Breast epithelium (tissue), 4 donors: ENCODE results near the gene TEKTIP1. TPM values are rescaled to one million over a fixed set of nuclear protein-coding genes. Genes with fewer than 3 reads are reported as not detected.

Source experiments
- DNase-seq, 2 donors: peaks; one replicate each; pipeline ENCODE4 v3.0.0-alpha.2; 2019; ENCODE audit warnings: low spot score in 2 of 2
- H3K27ac ChIP-seq, 2 donors: fragments of 200-600 bp; sonication (generic) in 1 of 2; one replicate each; pipeline ENCODE4 v1.5.1; 2016 to 2019; ENCODE audit warnings: mild to moderate bottlenecking in 1 of 2
- H3K27me3 ChIP-seq, 2 donors: fragments of 200-600 bp; sonication (generic) in 1 of 2; one replicate each; pipeline versions ENCODE4 v1.5.1 to v1.6.0; 2017 to 2019; ENCODE audit warnings: control low read depth in 1 of 2, mild to moderate bottlenecking in 1 of 2
- H3K36me3 ChIP-seq: fragments of 200-600 bp; one replicate; pipeline ENCODE4 v1.5.1; 2019
- H3K4me1 ChIP-seq, 2 donors: fragments of 200-600 bp; sonication (generic); one replicate each; pipeline ENCODE4 v1.5.1; 2016 to 2019; ENCODE audit warnings: control low read depth in 1 of 2
- H3K4me3 ChIP-seq, 3 donors: fragments of 200-600 bp; sonication (generic); 1 replicate in 2 of 3; 2 replicates in 1 of 3; pipeline ENCODE4 v1.5.1; 2016 to 2019; ENCODE audit warnings: mild to moderate bottlenecking in 3 of 3, moderate library complexity in 2 of 3
- H3K9me3 ChIP-seq, 2 donors: fragments of 200-600 bp; sonication (generic) in 1 of 2; one replicate each; pipeline ENCODE4 v1.5.1; 2016 to 2019; ENCODE audit warnings: control low read depth in 1 of 2
- POLR2A ChIP-seq: fragments of 450-650 bp; IDR thresholded peaks from one replicate; pipeline ENCODE4 v1.6.1; 2016; ENCODE audit warnings: antibody characterized with exemption, mild to moderate bottlenecking, moderate library complexity
- POLR2AphosphoS5 ChIP-seq, 3 donors: sonication (generic); formaldehyde crosslinking; IDR thresholded peaks; one replicate each; pipeline ENCODE4 v1.6.1; 2017; ENCODE audit warnings: antibody characterized with exemption in 3 of 3
- intact Hi-C: fragments of 100-400 bp; cut with DNase I; formaldehyde crosslinking; loops from one replicate; pipeline ENCODE4 v1.15.1; 2023; ENCODE audit warnings: low total_unique reads
- total RNA-seq, 3 donors: library from RNA; depleted of rRNA; stranded (reverse); fragments of >200 nt; gene quantifications; one replicate each; pipeline ENCODE4 v1.1.0, GENCODE V29; 2016
- TF ChIP-seq, protein P1 (sequence below), 3 donors: fragments of 450-650 bp; IDR thresholded peaks; one replicate each; pipeline ENCODE4 v1.5.1; 2016 to 2017; ENCODE audit warnings: antibody characterized with exemption in 3 of 3, mild to moderate bottlenecking in 3 of 3, moderate library complexity in 3 of 3

Gene TEKTIP1
- total RNA-seq: 1 to 10 TPM in 1 of 3 donors, not detected in 2; 2.0 TPM

DNA sequence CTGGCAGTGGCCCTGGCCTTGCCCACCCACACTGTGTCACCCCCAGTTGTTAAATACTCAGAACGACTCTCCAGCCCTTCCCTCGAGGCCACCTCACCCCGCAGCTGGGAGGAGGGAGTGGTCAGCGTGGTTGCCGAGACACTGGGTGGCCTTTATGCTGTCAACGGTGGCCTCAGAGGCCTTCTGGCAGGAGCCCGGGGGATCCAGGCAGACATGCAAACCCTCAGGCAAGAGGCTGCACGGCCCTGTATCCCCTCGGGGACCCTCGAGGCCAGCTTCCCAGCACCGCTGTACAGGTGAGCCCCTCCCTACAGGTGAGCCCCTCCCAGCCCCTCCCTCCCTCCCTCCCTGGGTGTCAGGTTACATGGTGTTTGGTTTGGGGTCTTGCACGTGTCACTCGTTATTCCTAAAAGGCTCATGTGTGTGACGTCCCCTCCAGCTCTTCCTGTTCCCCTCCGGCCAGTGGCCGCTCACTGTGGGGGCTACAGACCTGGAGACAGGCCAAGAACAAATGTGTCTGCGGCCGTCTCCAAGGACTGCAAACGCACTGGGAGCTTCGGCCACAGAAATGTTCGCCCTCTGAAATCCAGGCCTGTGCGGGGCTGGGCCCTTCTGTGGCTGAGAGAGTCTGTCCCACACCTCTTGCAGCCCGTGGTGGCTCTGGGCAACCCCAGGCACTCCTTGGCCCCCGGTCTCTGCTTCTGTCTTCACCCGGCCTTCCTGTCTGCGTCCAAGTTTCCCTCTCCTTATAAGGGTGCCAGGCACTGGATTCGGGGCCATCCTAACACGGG is at the start of gene TEKTIP1:
TSS of gene TEKTIP1 (plus strand) at position 210 of the 791 bp plus-strand sequence. CDS start at position 214, 4 bp downstream.
- TF ChIP-seq, protein P1, sequence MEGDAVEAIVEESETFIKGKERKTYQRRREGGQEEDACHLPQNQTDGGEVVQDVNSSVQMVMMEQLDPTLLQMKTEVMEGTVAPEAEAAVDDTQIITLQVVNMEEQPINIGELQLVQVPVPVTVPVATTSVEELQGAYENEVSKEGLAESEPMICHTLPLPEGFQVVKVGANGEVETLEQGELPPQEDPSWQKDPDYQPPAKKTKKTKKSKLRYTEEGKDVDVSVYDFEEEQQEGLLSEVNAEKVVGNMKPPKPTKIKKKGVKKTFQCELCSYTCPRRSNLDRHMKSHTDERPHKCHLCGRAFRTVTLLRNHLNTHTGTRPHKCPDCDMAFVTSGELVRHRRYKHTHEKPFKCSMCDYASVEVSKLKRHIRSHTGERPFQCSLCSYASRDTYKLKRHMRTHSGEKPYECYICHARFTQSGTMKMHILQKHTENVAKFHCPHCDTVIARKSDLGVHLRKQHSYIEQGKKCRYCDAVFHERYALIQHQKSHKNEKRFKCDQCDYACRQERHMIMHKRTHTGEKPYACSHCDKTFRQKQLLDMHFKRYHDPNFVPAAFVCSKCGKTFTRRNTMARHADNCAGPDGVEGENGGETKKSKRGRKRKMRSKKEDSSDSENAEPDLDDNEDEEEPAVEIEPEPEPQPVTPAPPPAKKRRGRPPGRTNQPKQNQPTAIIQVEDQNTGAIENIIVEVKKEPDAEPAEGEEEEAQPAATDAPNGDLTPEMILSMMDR (IDR thresholded peaks at IDR 0.05): no peak
- TF ChIP-seq POLR2A (no peak), POLR2AphosphoS5 (IDR thresholded peaks at IDR 0.05) (no peak)
- Histone ChIP-seq H3K9me3 (no peaks in the 10 kb centered on the region), H3K36me3 (peaks cover 4% of the 10 kb centered on the region), H3K4me3 (no peak within 1 kb of the TSS), H3K4me1 (peaks cover 5 to 13% of the 10 kb centered on the region in 2 donors), H3K27me3 (no peaks in the 10 kb centered on the region), H3K27ac (peak within 1 kb of the TSS in 1 of 2 donors; percentile 25)
- intact Hi-C loops: no loop called here
- DNase-seq: no peak

DNA sequence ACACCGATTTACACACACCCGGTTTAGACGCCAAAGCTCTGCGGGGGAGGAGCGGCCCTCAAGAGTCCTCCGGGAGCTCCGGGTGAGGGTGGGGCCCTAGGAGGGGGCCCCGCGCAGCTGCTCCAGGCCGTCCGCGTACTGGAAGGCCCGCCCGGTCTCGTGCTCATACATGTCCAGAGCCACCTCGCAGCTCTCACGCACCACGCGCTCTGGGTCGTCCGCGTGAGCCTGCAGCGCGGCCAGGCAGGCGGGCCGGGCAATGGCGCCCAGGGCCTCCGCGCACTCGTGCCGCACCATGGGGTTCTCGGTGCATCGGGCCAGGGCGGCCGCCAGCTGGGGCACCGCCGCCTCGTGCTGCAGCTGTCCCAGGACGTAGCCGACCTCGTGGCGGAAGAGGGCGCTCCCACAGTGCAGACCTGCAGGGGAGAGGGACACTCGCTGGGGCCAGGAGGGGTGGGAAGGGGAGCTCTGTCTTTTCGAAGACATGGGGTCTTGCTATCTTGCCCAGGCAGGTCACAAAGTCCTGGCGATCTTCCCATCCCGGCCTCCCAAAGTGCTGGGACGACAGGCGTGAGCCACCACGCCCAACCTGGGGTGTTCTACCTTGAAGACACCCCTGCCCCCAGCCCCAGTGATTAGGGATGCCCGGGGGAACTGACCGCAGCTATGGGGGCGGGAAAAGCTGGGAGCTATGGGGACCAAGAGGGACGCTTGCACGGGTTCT is 47.4 kb upstream of the TEKTIP1 start:
- Histone ChIP-seq H3K4me3 (no peak overlapping the region), H3K4me1 (no peaks in the 10 kb centered on the region), H3K27ac (no peak overlapping the region), H3K27me3 (no peaks in the 10 kb centered on the region), H3K9me3 (no peaks in the 10 kb centered on the region), H3K36me3 (no peaks in the 10 kb centered on the region)
- intact Hi-C loops: no loop called here
- no peak for DNase-seq
- TF ChIP-seq POLR2AphosphoS5 (IDR thresholded peaks at IDR 0.05) (no peak), POLR2A (no peak)
- TF ChIP-seq, protein P1 (IDR thresholded peaks at IDR 0.05): no peak

DNA sequence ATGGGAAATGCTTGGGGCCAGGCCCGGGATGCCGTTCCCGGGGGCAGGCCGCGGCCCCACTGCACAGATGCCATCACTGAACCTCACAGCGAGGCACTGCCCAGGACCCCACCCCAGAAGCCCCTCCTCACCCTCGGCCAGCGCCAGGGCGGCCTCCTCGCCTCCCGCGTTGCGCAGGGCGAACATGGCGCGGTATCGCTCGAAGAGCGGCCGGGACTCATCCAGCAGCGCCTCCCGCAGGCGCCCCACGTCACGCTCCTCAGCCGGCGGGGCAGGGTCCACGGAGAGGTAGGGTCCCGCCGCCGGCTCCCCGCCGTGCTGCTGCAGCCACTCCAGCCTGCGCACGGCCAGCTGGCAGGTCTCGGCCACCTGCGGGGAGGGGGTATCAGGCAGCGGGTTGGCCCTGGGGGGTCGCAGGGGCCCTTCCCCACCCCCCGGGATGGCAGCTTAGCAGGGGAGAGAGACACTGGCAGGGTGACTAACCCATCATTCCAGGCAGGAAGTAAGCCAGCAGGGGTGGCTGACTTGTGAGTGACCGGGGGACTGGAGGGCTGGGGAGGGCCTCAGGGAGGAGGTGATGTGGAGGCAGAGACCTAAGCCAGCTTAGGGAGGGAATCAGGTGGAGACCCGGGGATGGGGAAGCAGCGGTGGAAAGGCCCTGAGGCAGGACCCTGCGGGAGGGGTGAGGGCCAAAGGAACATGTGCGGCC is 46.7 kb upstream of the TEKTIP1 start:
- TF ChIP-seq POLR2A (no peak), POLR2AphosphoS5 (IDR thresholded peaks at IDR 0.05) (no peak)
- TF ChIP-seq, protein P1 (IDR thresholded peaks at IDR 0.05): no peak
- no peak for DNase-seq
- intact Hi-C loops: no loop called here

DNA sequence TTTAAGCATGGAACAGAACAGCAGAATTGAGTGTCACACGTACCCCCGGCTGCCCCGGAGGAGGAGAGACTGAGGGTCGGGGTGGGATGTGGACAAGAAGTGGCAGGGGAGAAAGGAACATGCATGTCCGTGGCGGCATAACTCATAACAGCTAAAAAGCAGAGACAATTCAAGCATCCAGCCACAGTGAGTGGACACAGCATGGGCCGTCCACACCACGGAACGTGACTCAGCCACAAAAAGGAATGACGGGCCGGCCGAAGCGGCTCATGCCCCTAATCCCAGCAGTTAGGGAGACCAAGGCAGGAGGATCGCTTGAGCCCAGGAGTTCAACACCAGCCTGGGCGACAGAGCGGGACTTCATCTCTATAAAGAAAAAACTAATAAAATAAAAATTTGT is 46.1 kb upstream of the TEKTIP1 start:
- H3K4me3 ChIP-seq: no peak overlapping the region
- no peaks in the 10 kb centered on the region for H3K27me3 ChIP-seq
- DNase-seq: no peak
- intact Hi-C loops: no loop called here
- no peaks in the 10 kb centered on the region for H3K36me3 ChIP-seq
- TF ChIP-seq POLR2AphosphoS5 (IDR thresholded peaks at IDR 0.05) (no peak), POLR2A (no peak)
- TF ChIP-seq, protein P1 (IDR thresholded peaks at IDR 0.05): no peak
- no peaks in the 10 kb centered on the region for H3K9me3 ChIP-seq
- no peaks in the 10 kb centered on the region for H3K4me1 ChIP-seq
- no peak overlapping the region for H3K27ac ChIP-seq

More for the DNA sequence above, 46.7 kb upstream of the TEKTIP1 start:
- no peak overlapping the region for H3K27ac ChIP-seq
- H3K9me3 ChIP-seq: no peaks in the 10 kb centered on the region
- no peaks in the 10 kb centered on the region for H3K36me3 ChIP-seq
- H3K4me1 ChIP-seq: no peaks in the 10 kb centered on the region
- H3K4me3 ChIP-seq: no peak overlapping the region
- H3K27me3 ChIP-seq: no peaks in the 10 kb centered on the region
